Measurements from ENCODE around the gene C3orf20.

DNA sequence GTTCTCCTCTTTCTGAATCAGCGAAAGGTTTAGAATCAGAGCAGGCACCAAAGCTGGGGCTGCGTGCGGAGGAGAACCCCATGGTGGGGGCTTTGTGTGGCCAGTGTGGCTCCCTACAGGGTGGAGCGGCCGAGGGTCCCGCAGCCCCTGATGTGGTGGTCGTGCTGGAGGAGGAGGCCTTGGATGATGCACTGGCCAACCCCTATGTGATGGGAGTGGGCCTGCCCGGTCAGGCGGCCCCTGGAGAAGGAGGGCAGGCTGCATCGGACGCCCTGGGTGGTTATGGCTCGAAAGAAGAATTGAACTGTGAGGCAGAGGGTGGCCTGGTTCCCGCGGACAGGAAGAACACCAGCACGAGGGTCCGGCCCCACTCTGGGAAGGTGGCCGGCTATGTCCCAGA, 145.2 kb downstream of the C3orf20 start:
- TF ChIP-seq TAF1 (IDR thresholded peaks at IDR 0.05; ENCODE audit: control insufficient read depth, extremely low read depth, insufficient read depth, low read length, severe bottlenecking) (no peak), KLF10 (CRISPR knock-in tag; IDR thresholded peaks at IDR 0.05) (no peak), POLR2AphosphoS5 (IDR thresholded peaks at IDR 0.05; ENCODE audit: control insufficient read depth, insufficient read depth, low read depth, low read length) (no peak), TCF7 (IDR thresholded peaks at IDR 0.05; ENCODE audit: borderline replicate concordance) (no peak), TEAD2 (tag; IDR thresholded peaks at IDR 0.05) (no peak), SMAD1 (IDR thresholded peaks at IDR 0.05; ENCODE audit: low read depth, low read length, partially characterized antibody) (no peak), NR1H2 (CRISPR knock-in tag; IDR thresholded peaks at IDR 0.05) (no peak)
- TF ChIP-seq, protein P1, sequence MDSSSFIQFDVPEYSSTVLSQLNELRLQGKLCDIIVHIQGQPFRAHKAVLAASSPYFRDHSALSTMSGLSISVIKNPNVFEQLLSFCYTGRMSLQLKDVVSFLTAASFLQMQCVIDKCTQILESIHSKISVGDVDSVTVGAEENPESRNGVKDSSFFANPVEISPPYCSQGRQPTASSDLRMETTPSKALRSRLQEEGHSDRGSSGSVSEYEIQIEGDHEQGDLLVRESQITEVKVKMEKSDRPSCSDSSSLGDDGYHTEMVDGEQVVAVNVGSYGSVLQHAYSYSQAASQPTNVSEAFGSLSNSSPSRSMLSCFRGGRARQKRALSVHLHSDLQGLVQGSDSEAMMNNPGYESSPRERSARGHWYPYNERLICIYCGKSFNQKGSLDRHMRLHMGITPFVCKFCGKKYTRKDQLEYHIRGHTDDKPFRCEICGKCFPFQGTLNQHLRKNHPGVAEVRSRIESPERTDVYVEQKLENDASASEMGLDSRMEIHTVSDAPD (CRISPR knock-in tag; IDR thresholded peaks at IDR 0.05): no peak
- TF ChIP-seq, protein P2, sequence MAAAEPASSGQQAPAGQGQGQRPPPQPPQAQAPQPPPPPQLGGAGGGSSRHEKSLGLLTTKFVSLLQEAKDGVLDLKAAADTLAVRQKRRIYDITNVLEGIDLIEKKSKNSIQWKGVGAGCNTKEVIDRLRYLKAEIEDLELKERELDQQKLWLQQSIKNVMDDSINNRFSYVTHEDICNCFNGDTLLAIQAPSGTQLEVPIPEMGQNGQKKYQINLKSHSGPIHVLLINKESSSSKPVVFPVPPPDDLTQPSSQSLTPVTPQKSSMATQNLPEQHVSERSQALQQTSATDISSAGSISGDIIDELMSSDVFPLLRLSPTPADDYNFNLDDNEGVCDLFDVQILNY (CRISPR knock-in tag; IDR thresholded peaks at IDR 0.05): no peak
- TF ChIP-seq, protein P3, sequence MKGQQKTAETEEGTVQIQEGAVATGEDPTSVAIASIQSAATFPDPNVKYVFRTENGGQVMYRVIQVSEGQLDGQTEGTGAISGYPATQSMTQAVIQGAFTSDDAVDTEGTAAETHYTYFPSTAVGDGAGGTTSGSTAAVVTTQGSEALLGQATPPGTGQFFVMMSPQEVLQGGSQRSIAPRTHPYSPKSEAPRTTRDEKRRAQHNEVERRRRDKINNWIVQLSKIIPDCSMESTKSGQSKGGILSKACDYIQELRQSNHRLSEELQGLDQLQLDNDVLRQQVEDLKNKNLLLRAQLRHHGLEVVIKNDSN (CRISPR knock-in tag; IDR thresholded peaks at IDR 0.05): no peak
- TF ChIP-seq, protein P4, sequence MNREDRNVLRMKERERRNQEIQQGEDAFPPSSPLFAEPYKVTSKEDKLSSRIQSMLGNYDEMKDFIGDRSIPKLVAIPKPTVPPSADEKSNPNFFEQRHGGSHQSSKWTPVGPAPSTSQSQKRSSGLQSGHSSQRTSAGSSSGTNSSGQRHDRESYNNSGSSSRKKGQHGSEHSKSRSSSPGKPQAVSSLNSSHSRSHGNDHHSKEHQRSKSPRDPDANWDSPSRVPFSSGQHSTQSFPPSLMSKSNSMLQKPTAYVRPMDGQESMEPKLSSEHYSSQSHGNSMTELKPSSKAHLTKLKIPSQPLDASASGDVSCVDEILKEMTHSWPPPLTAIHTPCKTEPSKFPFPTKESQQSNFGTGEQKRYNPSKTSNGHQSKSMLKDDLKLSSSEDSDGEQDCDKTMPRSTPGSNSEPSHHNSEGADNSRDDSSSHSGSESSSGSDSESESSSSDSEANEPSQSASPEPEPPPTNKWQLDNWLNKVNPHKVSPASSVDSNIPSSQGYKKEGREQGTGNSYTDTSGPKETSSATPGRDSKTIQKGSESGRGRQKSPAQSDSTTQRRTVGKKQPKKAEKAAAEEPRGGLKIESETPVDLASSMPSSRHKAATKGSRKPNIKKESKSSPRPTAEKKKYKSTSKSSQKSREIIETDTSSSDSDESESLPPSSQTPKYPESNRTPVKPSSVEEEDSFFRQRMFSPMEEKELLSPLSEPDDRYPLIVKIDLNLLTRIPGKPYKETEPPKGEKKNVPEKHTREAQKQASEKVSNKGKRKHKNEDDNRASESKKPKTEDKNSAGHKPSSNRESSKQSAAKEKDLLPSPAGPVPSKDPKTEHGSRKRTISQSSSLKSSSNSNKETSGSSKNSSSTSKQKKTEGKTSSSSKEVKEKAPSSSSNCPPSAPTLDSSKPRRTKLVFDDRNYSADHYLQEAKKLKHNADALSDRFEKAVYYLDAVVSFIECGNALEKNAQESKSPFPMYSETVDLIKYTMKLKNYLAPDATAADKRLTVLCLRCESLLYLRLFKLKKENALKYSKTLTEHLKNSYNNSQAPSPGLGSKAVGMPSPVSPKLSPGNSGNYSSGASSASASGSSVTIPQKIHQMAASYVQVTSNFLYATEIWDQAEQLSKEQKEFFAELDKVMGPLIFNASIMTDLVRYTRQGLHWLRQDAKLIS (CRISPR knock-in tag; IDR thresholded peaks at IDR 0.05): no peak
